ENCODE results near the gene BRSK2.
"Not testable (repeated sequence)": the region's sequence is repeated elsewhere in the genome, so short reads cannot be mapped to it uniquely, and the experiment has no call there.

Gene BRSK2

GRCh38 chr11:1389932-1390568, at the start of gene BRSK2:
Gene BRSK2 (plus strand): TSS chr11:1389934. CDS start chr11:1390285, 351 bp downstream.
- no peak for DNase-seq (ENCODE audit: low read depth)

GRCh38 chr11:1340111-1340510, 49.6 kb upstream of the BRSK2 start:
- no peak for DNase-seq (ENCODE audit: low read depth)

GRCh38 chr11:1341226-1341625, 48.5 kb upstream of the BRSK2 start:
- not testable (repeated sequence) for DNase-seq (ENCODE audit: low read depth)

GRCh38 chr11:1341928-1342524, 47.7 kb upstream of the BRSK2 start:
- DNase-seq (ENCODE audit: low read depth) = no peak

GRCh38 chr11:1342946-1343345, 46.8 kb upstream of the BRSK2 start:
- no peak for DNase-seq (ENCODE audit: low read depth)

- no peak for DNase-seq (ENCODE audit: low read depth)
Measured at GRCh38 chr11:1343391-1344055, 46.2 kb upstream of the BRSK2 start.

GRCh38 chr11:1344056-1344635, 45.6 kb upstream of the BRSK2 start:
- no peak for DNase-seq (ENCODE audit: low read depth)

GRCh38 chr11:1345737-1346513, 43.8 kb upstream of the BRSK2 start:
- no peak for DNase-seq (ENCODE audit: low read depth)

GRCh38 chr11:1346669-1347390, 42.9 kb upstream of the BRSK2 start:
- DNase-seq (ENCODE audit: low read depth) = no peak

- DNase-seq (ENCODE audit: low read depth) = not testable (repeated sequence)
Measured at GRCh38 chr11:1347411-1347999, 42.2 kb upstream of the BRSK2 start.

- no peak for DNase-seq (ENCODE audit: low read depth)
Measured at GRCh38 chr11:1348146-1348795, 41.5 kb upstream of the BRSK2 start.

- no peak for DNase-seq (ENCODE audit: low read depth)
Measured at GRCh38 chr11:1348796-1349326, 40.9 kb upstream of the BRSK2 start.

- DNase-seq (ENCODE audit: low read depth) = no peak
Measured at GRCh38 chr11:1349327-1350041, 40.2 kb upstream of the BRSK2 start.

GRCh38 chr11:1350086-1350725, 39.5 kb upstream of the BRSK2 start:
- no peak for DNase-seq (ENCODE audit: low read depth)

GRCh38 chr11:1351278-1351937, 38.3 kb upstream of the BRSK2 start:
- no peak for DNase-seq (ENCODE audit: low read depth)

GRCh38 chr11:1352696-1353382, 36.9 kb upstream of the BRSK2 start:
- no peak for DNase-seq (ENCODE audit: low read depth)

- DNase-seq (ENCODE audit: low read depth) = no peak
Measured at GRCh38 chr11:1353383-1354124, 36.2 kb upstream of the BRSK2 start.
